ENCODE data around the gene PRDX4. TPM values are rescaled to one million over a fixed set of nuclear protein-coding genes. Genes with fewer than 3 reads are reported as not detected.

PRDX4 gene
- total RNA-seq, 1 donor from 2014 or later, result 35.5 TPM

GRCh38 chrX:23628131-23628530, 39.2 kb upstream of the PRDX4 start:
- no peaks in the 10 kb centered on the region for H3K27me3 Mint-ChIP-seq (ENCODE audit: unreplicated experiment)
- H3K4me1 Mint-ChIP-seq (ENCODE audit: low read depth, unreplicated experiment), result no peaks in the 10 kb centered on the region
- no peaks in the 10 kb centered on the region for H3K36me3 Mint-ChIP-seq (ENCODE audit: unreplicated experiment)
- H3K4me3 Mint-ChIP-seq (ENCODE audit: unreplicated experiment), result no peak overlapping the region
- TF ChIP-seq CTCF (IDR thresholded peaks at IDR 0.05; ENCODE audit: partially characterized antibody, unreplicated experiment), result no peak
- no peak for DNase-seq
- no peak overlapping the region for H3K27ac Mint-ChIP-seq (ENCODE audit: unreplicated experiment)
- no peaks in the 10 kb centered on the region for H3K9me3 Mint-ChIP-seq (ENCODE audit: unreplicated experiment)

GRCh38 chrX:23631136-23631535, 36.2 kb upstream of the PRDX4 start:
- Mint-ChIP-seq H3K27ac (ENCODE audit: unreplicated experiment) (no peak overlapping the region), H3K27me3 (ENCODE audit: unreplicated experiment) (no peaks in the 10 kb centered on the region), H3K36me3 (ENCODE audit: unreplicated experiment) (no peaks in the 10 kb centered on the region), H3K4me3 (ENCODE audit: unreplicated experiment) (no peak overlapping the region), H3K9me3 (ENCODE audit: unreplicated experiment) (peaks cover 3% of the 10 kb centered on the region), H3K4me1 (ENCODE audit: low read depth, unreplicated experiment) (no peaks in the 10 kb centered on the region)
- TF ChIP-seq CTCF (IDR thresholded peaks at IDR 0.05; ENCODE audit: partially characterized antibody, unreplicated experiment), result no peak
- DNase-seq, result no peak

DNA sequence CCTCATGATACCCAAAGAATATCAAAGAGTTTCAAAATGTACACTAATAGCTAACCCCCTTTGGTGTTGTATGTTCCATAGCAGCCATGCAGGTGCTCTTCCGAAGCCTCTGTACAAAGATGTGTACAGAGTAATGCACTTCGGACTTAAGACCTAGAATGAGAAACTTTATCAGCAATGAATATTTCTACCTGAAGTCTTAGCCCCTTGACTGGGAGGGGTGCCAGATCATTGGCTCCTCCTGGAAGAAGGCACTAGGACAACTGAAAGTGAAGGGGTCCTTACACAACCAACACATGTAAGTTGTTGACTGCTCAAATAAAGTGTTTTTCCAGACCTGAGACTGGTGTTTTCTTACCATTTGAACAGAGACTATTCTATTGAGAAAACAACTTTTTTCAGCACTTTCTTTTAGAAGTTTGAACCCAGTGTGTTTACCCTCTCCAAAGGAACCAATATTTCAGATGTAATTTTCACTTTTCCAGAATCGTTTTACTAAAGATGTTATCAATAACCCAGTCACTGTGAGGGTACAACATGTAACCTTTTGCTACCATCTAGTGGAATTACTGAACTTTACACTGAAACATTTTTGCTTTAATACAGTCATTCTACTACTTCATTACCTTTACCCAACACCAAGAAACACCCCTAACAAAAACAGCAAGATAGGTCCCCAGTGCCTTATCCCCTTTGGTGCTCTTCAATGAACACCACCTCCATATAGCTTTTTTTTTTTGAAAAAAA, 33.3 kb upstream of the PRDX4 start:
- peaks cover 3% of the 10 kb centered on the region for H3K9me3 Mint-ChIP-seq (ENCODE audit: unreplicated experiment)
- no peaks in the 10 kb centered on the region for H3K36me3 Mint-ChIP-seq (ENCODE audit: unreplicated experiment)
- H3K4me1 Mint-ChIP-seq (ENCODE audit: low read depth, unreplicated experiment), result no peaks in the 10 kb centered on the region
- no peaks in the 10 kb centered on the region for H3K27me3 Mint-ChIP-seq (ENCODE audit: unreplicated experiment)
- H3K4me3 Mint-ChIP-seq (ENCODE audit: unreplicated experiment), result no peak overlapping the region
- no peak overlapping the region for H3K27ac Mint-ChIP-seq (ENCODE audit: unreplicated experiment)
- no peak for DNase-seq
- TF ChIP-seq CTCF (IDR thresholded peaks at IDR 0.05; ENCODE audit: partially characterized antibody, unreplicated experiment), result no peak

- H3K27me3 Mint-ChIP-seq (ENCODE audit: unreplicated experiment), result no peaks in the 10 kb centered on the region
- peaks cover 3% of the 10 kb centered on the region for H3K9me3 Mint-ChIP-seq (ENCODE audit: unreplicated experiment)
- H3K4me3 Mint-ChIP-seq (ENCODE audit: unreplicated experiment), result no peak overlapping the region
- H3K36me3 Mint-ChIP-seq (ENCODE audit: unreplicated experiment), result no peaks in the 10 kb centered on the region
- TF ChIP-seq CTCF (IDR thresholded peaks at IDR 0.05; ENCODE audit: partially characterized antibody, unreplicated experiment), result no peak
- no peak for DNase-seq
- H3K27ac Mint-ChIP-seq (ENCODE audit: unreplicated experiment), result no peak overlapping the region
- H3K4me1 Mint-ChIP-seq (ENCODE audit: low read depth, unreplicated experiment), result no peaks in the 10 kb centered on the region
These were observed 30.1 kb upstream of the PRDX4 start for GRCh38 chrX:23637187-23637586.

DNA sequence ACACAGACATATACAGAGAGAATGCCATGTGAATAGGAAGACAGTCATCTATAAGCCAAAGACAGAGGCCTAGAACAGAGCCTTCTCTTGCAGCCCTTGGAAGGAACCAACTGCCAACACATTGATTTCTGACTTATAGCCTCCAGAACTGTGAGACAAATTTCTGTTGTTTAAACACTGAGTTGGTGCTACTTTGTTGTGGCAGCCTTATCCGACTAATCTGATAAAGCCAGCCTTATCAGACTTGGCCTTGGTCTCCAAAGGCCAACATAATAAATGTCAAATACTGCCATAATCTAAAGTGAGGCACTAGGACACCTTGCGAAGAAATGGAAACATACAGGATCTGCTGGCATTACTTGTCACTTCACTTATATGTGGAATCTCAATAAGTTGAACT, 24.3 kb upstream of the PRDX4 start:
- Mint-ChIP-seq H3K27ac (ENCODE audit: unreplicated experiment) (no peak overlapping the region), H3K4me3 (ENCODE audit: unreplicated experiment) (no peak overlapping the region), H3K4me1 (ENCODE audit: low read depth, unreplicated experiment) (no peaks in the 10 kb centered on the region), H3K36me3 (ENCODE audit: unreplicated experiment) (no peaks in the 10 kb centered on the region), H3K9me3 (ENCODE audit: unreplicated experiment) (peaks cover 1% of the 10 kb centered on the region), H3K27me3 (ENCODE audit: unreplicated experiment) (no peaks in the 10 kb centered on the region)
- TF ChIP-seq CTCF (IDR thresholded peaks at IDR 0.05; ENCODE audit: partially characterized antibody, unreplicated experiment), result no peak
- DNase-seq, result no peak

All from glutamatergic neuron (in vitro differentiated cells).